Ramos (cell line): Measurements from ENCODE around the gene ACOT13.
"Not testable (repeated sequence)": the region's sequence is repeated elsewhere in the genome, so short reads cannot be mapped to it uniquely, and the experiment has no call there.

Experiments used
- in situ Hi-C: fragments of 300-500 bp; cut with MboI; formaldehyde crosslinking; loops from one replicate; pipeline ENCODE4 v1.14.3; 2022; ENCODE audit warnings: low sequenced_read_pairs; ENCODE audit not compliant: unreplicated experiment

ACOT13 gene

DNA sequence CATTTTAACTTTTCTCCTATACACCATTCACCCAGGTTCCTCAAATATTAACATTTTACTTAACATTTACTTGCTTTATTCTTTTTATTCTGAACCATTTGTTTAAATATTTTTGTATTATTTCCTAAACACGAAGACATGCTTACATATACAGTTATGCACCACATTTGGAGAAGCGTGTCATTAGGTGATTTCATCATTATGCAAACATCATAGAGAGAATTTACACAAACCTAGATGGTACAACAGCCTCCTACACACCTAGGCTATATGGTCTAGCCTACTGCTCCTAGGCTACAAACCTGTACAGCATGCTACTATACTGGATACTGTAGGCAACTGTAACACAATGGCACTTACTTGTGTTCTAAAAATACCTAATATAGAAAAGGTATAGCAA is 6.8 kb upstream of the ACOT13 start:
- in situ Hi-C loops: no loop called here

DNA sequence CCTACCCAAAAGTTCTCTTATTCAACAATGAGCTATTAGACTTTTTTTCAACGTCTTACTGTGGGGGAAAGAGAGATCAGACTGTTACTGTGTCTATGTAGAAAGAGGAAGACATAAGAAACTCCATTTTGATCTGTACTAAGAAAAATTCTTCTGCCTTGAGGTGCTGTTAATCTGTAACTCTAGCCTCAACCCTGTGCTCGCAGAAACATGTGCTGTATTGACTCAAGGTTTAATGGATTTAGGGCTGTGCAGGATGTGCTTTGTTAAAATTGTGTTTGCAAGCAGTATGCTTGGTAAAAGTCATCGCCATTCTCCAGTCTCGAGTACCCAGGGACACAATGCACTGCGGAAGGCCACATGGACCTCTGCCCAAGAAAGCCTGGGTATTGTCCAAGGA is 5.1 kb upstream of the ACOT13 start:
- in situ Hi-C loops: not testable (repeated sequence)

DNA sequence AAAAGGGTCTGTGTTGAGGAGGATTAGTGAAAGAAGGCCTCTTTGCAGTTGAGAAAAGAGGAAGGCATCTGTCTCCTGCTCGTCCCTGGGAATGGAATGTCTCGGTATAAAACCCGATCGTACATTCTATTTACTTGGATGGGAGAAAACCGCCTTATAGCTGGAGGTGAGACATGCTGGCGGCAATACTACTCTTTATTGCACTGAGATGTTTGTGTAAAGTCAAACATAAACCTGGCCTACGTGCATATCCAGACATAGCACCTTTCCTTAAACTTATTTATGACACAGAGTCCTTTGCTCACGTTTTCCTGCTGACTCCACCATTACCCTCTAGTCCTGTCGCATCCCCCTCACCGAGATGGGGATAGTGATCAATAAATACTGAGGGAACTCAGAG is 4.6 kb upstream of the ACOT13 start:
- in situ Hi-C loops: no loop called here

DNA sequence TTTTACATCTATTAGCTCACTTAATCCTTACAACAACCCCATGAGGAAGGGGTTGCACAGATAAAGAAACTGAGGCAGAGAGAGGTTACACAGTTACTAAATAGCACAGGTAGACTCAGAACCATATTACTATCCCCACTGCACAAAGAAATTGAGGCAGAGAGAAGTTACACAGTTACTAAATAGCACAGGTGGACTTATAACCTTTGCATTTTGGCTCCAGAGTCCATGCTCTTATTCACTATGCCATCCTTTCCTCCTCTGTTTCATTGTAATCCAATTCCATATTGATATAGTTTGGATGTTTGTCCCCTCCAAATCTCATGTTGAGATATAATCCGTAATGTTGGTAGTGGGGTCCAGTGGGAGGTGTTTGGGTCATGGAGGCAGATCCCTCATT is 3.7 kb upstream of the ACOT13 start:
- in situ Hi-C loops: no loop called here

DNA sequence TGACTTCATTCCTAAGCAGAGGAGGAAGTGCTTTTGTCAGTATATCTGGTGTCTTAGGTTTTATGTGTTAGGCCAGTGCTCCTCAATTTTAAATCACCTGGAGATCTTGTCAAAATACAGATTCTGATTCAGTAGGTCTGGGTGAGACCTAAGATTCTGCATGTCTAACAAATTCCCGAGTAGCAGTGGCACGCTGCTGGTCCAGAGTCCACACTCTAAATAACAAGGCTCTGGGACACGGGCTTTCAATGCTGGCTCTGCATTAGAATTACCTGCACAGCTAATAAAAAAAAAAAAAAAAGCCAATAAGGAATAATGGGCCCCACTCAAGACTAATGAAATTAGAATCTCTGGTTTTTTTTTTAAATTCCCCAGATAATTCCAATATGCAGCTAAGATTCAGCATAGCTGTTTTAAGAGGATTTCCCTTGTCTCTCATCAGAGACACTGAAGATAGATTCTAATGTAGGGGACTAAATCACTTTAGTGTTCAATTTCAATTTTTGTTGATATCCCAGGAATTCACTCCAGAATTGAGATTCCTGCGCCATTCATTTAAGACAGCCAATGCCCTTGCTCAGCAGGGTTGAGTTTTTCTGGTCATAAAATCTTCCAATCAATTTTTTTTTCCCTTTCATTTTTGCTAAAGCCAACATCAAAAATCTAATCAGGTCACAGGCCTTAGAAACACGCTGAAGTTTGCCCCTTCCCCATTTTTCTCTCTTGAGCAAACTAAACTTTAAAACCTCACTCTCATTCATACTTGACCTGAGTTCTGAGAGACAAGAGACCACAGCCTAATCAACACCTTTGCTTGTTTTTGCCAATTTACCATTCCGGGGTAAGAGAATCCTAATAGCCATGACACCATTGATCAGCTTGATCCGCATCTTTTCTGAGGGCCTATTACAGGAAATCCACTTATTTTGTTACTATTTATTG is 2.6 kb upstream of the ACOT13 start:
- in situ Hi-C loops: no loop called here

DNA sequence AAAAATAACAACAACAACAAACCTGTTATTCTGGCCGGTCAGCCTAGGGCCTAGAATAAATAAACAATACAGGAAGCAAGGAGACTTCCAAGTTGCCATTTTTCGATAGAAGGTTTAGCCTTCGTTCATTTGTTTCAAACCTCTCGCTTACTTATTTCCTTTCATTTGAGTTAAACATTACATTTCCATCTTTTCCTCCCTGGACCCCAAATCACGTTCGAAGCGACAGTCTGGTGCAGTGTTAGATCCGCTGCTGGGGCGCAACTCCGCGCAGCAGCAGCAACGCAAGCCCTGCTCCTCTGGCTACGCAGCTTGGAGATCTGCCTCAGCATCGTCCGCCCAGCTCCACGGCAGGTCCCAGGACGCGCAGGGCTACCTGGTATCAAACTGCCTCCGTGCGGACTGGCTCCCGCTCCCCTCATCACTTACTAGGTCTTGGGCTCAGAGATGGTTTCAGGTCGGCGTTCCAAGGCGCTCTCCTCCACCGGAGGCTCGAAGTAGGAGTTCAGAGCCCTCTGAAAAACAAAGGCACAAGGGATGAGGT is 708 bp upstream of the ACOT13 start:
- in situ Hi-C loops: no loop called here

DNA sequence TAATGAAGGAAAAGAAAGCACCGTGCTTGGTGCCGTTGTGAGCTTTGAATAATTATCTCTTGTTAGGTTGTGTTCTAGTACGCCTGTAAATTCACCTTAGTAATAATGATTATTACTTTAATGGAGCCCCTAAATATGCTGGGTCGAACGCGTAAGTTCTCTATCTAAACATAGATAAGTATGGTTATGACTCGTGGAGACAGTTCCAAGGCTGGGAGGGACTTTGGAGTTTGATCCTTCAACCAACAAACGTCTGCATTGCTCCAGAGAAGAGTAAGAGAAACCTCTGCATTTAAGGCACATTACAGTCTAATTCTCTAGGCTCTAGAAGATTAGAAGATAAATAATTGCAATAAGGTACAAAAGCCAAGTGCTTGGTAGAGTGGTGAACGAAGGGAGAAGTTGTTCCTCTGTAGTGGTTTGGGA is 514 bp downstream of the ACOT13 start:
- in situ Hi-C loops: no loop called here

DNA sequence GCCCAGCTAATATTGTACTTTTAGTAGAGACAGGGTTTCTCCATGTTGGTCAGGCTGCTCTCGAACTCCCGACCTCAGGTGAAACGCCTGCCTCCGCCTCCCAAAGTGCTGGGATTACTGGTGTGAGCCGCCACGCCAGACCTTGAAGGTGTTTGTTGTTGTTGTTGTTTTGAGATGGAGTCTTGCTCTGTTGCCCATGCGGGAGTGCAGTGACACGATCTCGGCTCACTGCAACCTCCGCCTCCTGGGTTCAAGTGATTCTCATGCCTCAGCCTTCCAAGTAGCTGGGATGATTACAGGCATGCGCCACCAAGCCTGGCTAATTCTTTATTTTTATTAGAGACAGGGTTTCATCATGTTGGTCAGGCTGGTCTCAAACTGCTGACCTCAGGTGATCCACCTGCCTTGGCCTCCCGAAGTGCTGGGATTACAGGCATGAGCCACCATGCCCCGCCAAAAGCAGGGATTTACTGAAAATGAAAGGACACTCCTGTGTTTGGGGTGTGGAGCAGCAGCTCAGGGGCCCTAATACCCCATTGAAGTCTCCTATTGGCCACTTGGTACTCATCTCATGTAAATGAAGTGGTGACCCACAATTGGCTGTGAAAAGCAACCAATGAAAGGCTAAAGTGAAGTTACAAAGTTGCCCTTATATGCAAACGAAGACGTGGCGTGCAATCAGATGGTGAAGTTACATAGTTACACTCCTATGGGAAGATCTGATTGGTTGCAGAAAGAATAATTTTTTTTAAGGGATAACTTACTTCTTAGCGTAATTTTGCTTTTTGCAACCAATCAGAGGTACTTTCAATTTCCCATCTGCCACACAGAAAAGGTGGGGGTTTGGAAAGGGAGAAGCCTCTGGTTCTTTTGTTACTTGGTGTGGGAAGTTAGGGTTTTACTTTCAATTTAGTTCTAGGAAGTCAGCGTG is 1.5 kb downstream of the ACOT13 start:
- in situ Hi-C loops: not testable (repeated sequence)

DNA sequence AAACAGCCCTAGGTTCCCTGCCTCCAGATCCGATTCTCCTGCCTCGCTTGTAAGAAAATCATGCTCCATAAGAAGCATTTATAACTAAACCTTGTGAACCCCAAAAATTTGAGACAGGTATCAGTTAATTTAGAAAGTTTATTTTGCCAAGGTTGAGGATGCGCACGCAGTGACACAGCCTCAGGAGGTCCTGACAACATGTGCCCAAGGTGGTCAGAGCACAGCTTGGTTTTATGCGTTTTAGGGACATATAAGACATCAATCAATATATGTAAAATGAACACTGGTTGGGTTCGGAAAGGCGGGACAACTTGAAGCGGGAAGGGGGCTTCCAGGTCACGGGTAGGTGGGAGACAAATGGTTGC is 2.1 kb downstream of the ACOT13 start:
- in situ Hi-C loops: no loop called here

DNA sequence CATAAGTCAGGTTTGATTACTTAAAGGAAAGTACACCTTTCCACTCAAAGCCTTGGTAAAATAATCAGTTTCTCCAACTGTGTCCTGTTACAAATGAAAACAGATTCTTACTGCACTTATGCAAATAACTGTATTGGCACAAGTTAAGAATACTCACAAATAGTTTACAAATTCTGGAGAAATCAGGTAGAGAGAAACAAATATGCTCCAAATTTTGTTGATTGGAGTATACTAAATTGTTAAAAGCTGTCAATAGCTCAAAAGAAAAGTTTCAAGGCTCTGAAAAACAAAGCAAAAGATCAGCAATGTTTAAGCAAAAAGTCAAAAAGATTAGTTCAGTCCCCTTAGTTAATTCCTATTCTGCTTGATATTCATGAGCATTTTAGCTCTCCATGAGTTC is 3.6 kb downstream of the ACOT13 start:
- in situ Hi-C loops: not testable (repeated sequence)

DNA sequence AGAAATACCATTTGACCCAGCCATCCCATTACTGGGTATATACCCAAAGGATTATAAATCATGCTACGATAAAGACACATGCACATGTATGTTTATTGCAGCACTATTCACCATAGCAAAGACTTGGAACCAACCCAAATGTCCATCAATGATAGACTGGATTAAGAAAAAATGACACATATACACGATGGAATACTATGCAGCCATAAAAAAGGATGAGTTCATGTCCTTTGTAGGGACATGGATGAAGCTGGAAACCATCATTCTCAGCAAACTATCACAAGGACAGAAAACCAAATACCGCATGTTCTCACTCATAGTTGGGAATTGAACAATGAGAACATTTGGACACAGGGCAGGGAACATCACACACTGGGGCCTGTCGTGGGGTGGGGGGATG is 4.2 kb downstream of the ACOT13 start:
- in situ Hi-C loops: not testable (repeated sequence)

DNA sequence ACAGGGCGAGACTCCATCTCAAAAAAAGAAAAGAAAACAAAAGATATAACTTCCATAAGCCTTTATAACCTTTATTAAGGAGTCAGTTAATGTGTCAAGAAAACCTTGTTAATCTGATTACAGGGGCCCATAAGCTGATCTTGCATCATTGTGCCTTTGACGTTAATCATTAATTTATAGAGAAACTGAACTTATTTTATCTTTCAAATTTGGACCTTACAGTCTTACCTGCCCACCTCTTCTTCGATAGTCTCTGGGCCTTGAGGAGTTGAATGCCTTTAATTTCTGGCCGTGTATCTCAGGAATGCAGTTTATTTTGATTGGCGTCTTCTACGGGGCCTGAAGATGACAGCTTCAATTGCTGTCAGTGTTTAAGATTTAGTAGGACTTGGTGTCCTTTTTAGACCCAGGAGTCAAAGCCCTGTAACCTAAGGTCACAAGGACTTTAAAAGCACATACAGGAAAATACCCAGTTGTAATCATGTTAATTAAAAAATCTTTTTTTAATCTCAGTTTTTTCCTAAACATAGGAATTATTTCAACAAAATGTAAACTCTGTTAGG is 5.8 kb downstream of the ACOT13 start:
- in situ Hi-C loops: no loop called here

DNA sequence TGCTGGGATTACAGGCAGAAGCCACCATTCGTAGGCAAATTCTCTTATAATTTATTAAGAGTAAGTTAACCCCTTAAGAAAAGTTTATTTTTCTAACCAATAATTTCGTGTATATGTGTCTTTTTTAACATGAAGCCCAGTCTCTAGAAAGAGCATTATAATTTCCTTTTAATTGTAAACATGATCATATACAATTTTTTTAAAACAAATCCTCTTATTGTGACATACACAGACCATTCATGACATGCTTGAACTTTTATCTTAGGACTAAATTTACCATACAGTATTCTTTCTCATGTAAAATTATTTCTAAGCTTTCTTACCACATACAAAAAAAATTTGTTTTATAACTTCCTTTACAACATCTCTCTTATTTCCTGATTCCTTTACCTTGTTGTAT is 6.7 kb downstream of the ACOT13 start:
- in situ Hi-C loops: no loop called here

DNA sequence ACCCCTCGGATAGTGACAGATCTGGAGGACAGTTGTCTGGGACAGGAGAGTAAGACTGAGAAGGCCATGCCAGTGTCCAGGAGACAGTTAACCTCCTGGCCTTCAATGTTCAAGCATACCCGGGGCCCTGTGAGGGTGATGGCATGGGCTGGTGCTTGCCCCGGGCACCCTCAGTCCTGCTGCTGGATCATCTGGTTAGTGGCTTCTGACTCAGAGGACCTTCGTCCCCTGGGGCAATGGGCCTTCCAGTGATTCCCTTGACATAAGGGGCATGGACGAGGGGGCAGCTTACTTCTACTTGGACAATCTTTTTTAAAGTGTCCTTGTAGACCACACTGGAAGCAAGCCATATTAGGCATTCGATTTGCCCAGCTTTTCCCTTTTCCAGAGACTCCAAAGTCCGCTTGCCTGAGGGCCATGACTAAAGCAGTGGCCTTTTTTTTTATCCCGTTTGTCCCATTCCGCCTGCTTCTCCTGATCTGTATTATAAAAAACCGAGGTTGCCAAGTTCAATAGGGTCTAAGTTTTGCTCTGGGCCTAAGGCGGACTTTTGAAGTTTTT is 12.0 kb downstream of the ACOT13 start:
- in situ Hi-C loops: not testable (repeated sequence)

DNA sequence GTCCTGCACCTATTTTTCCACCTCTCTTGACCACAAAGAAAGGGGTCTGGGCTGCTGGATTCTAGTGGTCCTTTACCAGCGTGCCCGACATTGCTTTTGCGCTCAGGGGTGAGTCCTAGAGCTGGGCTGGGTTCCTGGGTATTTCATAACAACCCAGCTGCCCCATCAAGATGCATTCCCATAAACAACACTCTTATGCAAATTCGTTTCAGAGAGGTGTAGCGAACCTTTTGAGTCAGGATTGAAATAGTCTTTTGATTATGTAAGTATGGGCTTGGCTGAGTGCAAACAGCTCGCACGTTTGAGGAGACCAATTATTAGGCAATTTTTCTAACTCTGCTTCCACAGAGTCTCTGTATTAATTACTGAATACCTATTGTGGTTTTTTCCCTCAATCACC is 13.7 kb downstream of the ACOT13 start:
- in situ Hi-C loops: no loop called here

DNA sequence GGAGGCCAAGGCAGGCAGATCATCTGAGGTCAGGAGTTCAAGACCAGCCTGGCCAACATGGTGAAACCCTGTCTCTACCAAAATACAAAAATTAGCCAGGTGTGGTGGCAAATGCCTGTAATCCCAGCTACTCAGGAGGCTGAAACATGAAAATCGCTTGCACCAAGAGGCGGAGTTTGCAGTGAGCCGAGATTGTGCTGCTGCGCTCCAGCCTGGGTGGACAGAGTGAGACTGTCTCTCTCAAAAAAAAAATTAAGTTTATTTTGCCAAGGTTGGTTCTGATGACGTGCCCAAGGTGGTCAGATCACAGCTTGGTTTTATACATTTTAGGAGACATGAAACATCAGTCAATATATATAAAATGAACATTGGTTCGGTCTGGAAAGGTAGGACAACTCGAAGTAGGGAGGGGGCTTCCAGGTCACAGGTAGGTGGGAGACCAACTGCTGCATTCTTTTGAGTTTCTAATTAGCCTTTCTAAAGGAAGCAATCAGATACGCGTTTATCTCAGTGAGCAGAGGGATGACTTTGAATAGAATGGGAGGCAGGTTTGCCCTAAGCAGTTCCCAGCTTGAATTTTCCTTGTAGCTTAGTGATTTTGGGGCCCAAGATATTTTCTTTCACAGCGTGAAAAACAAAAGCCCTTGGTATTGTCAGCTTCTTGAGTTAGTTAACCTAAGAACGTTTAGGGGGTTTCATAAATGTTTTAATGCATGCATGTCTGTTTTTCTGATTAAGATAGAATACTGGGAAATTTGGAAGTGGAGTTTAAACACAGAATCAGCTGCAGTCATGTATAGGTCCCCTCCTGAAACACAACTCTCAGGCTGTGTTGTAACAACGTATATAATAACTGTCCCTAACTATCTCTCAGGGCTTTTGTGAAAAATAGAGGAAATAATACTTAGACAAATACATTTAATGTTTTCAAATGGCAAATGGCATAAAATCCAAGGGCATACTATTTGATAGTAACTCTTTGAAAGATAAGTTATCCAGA is 16.7 kb downstream of the ACOT13 start:
- in situ Hi-C loops: no loop called here

DNA sequence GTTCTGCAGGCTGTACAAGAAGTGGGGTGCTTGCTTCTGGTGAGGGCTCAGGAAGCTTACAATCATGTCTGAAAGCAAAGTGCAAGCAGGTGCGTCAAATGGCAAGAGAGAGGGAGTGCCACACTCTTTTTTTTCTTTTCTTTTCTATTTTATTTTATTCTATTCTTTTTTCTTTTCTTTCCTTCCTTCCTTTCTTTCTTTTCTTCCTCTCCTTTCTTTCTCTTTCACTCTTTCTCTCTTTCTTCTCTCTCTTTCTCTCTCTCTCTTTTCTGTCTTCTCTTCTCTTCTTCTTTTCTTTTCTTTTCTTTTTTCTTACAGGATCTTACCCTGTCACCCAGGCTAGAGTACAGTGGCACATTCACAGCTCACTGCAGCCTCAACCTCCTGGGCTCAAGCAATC is 19.5 kb downstream of the ACOT13 start:
- in situ Hi-C loops: no loop called here

DNA sequence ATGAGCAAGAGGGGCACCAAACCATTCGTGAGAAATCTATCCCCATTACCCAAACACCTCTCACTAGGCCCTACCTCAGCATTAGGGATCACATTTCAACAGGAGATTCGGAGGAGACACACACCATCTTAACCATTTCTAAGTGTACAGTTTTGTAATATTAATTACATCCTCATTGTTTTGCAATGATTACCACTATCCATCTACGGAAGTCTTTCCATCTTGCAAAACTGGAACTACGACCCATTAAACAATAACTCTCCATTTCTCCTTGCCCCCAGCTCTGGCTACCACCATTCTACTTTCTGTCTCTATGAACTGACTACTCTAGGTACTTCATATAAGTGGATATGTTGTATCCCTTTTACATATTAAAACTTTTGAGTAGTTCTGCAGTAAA is 20.1 kb downstream of the ACOT13 start:
- in situ Hi-C loops: no loop called here

DNA sequence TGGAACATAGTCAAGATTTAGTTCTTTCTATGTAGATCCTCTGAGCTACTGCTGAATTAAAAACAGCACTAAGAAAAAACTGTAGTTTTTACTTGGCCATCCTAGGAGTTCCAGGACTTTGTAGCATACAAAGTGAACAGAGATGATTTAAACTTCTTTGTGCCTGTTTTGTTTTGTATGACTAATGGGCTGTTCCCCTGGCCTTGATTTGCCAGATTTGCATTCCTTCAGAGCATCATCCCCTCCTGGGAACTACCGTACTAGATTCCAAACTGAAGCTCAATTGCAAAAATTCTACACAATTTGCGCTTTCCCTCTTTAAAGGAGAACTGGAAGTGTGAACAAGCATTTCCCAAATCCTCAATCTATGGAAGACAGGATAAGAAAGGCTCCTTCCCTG is 23.1 kb downstream of the ACOT13 start:
- in situ Hi-C loops: loop anchor here (10.0 kb wide), 2 partner anchors 255 to 405 kb away; no protein-coding TSS in a partner anchor
